Activated T-cell treated with anti-CD3 and anti-CD28 coated beads for 1 hour (primary cell): ENCODE results near the gene SLC7A14.

Experiments used
- DNase-seq: peaks from one replicate; pipeline ENCODE4 v3.0.0-alpha.2; 2020; ENCODE audit warnings: low read depth

Gene SLC7A14

GRCh38 chr3:170497207-170498095, 88.4 kb downstream of the SLC7A14 start:
- no peak for DNase-seq

DNA sequence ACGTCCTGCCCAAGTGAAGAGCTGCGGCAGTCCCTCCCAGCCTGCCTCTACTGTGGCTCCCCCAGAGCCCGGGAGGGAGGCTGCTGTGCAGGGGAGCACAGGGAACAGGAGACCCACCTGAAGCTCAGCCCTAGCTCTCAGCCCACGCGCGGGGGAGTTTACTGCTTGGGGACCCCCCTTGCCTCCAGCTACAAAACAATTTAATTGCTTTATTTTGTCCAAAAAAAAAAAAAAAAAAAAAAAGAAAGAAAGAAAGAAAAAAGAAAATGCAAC, 89.1 kb downstream of the SLC7A14 start:
- no peak for DNase-seq

- no peak for DNase-seq
Measured at GRCh38 chr3:170496026-170496867, 89.6 kb downstream of the SLC7A14 start.

- DNase-seq = no peak
Measured at GRCh38 chr3:170494766-170495165, 91.1 kb downstream of the SLC7A14 start.

DNA sequence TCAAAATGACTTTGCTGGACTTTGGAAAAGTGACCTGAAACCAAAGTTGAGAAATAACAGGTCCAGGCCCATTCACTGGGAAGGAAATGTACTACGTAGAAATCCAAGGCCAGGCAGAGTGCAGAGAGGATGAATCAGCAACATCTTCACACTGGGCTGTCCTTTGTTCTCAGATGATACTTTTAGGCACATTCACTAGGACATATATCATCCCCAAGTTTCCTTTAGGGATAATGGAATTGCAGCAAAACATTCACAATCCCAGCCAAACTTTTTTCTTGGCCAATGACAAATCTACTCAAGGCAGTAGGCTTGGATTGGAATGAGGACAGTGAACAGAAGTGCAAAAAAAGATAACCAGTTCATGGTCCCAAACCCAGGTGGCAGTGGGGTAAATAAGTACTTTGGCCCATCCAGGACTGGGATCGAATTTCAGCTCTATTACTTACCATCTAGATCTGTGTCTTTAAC, 92.1 kb downstream of the SLC7A14 start:
- no peak for DNase-seq

DNA sequence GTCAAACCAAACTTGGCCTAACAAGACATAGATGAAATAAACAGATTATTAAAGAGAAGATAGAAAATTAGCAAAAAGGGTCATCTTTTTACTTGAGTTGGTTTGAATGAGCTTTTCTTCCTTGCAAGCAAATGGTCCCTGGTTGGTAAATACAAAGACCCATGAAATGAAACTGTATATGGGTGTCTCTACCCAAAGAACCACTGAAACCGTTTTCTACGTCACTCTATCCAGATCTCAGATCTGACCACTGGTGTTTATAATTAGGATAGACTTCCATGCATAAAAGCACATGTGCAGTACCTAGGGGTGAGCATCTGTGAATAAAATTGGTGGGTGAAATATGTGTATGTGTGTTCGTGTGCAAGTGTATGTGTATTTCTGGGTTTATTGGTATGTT, 94.0 kb downstream of the SLC7A14 start:
- no peak for DNase-seq

- no peak for DNase-seq
Measured at GRCh38 chr3:170490828-170491560, 94.9 kb downstream of the SLC7A14 start.

- DNase-seq = no peak
Measured at GRCh38 chr3:170488802-170489201, 97.1 kb downstream of the SLC7A14 start.

GRCh38 chr3:170487031-170487430, 98.8 kb downstream of the SLC7A14 start:
- DNase-seq = no peak

DNA sequence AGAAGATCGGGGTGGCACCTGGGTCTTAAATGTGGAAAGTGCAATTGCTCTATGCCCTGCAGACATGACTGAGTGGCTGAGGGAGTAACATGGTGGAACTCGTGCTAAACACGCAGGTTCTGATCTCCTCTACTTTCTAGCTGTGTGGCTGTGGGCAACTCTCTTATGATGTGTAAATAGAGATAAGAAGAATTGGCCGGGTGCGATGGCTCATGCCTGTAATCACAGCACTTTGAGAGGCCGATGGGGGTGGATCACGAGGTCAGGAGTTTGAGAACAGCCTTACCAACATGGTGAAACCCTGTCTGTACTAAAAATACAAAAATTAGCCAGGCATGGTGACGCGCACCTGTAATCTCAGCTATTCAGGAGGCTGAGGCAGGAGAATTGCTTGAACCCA, 99.5 kb downstream of the SLC7A14 start:
- DNase-seq = no peak

DNA sequence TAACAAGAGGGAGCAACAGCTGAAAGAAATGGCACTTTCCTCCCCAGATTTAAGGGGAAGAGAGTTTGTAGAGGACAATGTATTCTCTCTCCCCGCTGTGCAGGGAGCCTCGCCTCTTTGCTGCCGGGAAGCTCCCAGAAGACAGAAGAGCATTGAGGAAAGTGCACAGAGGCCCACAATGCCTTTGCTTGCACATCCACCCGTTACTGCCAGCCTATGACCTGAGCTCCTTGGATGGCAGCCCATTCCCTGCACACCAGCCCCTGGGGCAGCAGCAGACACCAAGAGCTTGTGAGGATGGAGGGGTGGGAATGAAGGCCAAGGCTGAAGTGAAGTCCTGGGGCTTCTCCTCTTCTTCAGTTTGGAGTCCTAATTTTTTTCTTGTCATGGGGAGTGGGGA, 100.2 kb downstream of the SLC7A14 start:
- no peak for DNase-seq

DNA sequence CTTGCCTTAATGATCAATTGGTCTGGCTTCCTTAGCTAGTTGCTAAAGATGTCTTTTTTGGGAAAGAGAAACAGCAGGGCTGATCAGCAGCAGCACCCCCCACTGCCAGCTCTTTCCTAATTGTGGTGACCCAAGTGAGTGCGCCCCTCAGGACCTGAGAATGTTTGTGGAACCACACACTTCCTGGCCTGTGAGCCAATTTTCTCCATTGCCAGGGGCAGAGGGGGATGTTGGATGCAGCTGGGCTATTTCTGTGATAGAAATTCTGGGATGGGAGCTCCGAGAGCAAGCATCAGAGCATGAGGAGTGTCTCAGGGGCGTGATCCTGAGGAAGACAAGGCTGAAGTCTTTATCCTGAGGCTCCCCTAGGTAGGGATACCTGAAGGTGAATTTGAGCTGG, 100.6 kb downstream of the SLC7A14 start:
- DNase-seq = no peak

- no peak for DNase-seq
Measured at GRCh38 chr3:170484869-170485268, 101.0 kb downstream of the SLC7A14 start.

GRCh38 chr3:170483485-170484262, 102.2 kb downstream of the SLC7A14 start:
- no peak for DNase-seq

DNA sequence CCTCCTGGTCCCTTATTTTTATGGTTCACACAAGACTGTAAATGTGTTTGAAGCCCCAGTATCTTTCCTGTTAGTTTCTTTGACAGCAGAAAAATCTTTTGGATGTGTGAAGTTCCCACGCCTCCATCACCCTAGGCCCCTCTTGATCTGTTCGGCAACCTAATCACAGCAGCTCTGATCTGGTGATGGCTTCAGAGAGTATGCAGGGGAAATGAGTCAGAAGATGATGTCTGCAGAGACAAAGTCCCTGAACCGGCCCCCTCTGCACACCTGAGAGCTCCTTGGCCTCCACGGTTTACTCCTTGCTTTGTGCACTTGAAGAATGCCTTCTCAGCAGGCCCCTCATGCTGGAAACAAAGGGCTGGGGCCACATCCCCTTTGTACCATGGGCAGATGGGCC, 103.7 kb downstream of the SLC7A14 start:
- no peak for DNase-seq

DNA sequence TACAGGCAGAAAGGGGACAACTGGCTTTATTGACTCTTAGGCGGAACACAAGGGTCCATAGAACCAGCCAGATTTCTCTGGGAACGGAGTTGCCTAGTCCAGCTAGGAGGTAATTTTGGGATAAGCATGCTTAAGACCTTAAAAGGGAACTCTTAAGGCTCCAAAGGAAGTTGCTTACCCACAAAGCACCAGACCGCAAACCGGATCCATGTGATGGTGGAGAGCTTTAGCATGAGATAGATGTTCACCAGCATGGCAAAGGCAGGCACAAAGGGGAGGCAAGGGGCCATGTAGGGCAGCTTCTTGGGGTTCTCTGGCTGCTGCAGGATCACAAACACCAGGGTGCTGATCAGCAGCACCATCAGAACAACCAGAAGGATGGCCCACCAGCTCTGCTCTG, 105.8 kb downstream of the SLC7A14 start:
- DNase-seq = no peak

DNA sequence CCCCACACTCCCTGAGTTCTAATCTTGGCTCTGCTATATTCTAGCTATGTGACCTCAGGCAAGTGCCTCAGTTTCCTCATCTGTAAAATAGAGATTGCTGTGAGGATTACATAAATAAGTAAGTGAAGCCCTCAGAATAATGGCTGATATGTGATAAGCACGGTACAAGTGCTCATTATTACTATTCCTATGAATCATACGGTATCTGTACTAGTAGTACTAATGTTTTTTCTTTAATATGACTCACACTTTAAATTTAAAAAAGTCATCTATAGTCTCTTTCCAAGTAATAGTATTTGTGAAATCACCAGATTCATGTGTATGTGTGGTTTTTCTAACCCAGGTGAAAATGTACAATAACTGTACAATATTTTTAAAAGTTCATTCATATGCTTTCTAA, 108.5 kb downstream of the SLC7A14 start:
- no peak for DNase-seq

DNA sequence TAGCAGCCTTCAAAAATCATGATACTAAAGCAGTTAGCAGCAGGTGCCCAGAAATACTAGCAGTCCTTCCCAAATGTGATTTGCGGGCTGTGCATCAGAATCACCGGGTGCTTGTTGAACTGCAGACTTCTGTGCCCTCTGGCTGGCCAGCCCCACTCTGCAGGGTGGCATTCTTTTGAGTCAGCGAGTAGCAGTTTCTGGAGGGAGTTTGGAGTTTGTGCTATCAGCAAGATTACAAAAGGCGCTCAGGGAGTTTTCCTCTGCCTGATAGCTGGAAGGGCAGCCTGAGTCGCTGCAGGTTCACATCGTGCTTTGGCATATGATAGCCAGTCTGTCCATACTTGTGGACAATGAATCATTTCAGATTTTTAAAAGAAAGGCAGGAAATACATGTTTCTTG, 109.6 kb downstream of the SLC7A14 start:
- DNase-seq = no peak

GRCh38 chr3:170475092-170475685, 110.7 kb downstream of the SLC7A14 start:
- no peak for DNase-seq

DNA sequence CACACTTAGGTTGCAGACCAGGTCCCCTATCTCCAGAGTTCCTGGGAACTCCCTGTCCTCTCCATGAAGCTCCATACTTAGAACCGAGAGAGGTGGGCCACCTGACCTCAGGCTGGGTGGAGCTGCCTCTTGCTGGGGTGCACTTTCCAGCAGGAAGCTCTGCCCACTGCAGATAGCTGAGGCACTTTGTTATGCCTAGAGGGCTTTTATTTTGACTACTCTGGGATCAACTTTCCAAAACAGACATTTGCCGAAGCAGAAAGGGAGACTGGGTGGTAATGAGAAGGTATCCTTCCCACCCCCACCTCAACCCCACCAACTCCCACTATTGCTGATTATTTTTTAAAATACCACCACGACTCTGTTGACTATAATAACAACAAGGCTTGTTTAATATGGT, 112.5 kb downstream of the SLC7A14 start:
- DNase-seq = no peak

DNA sequence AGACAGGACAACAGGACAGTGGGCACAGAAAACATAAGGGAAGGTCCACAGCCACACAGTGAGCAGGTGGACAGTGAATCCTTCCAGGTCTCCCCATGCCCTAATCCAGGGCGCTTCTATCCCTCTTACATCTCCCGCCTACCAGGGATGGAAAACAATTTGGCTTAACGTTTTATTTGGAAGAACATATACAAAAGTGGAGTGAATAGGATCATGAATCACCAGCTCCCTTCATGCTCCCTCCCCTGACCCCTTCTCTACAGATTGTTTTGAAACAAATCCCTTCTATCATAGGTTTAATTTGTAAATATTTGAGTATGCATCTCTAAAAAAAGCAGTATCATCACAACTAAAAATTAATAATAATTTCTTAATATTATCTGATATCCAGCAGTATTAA, 114.7 kb downstream of the SLC7A14 start:
- DNase-seq = no peak
